Umbilical cord (tissue), 2 donors: Measurements from ENCODE around the gene E2F3. TPM values are rescaled to one million over a fixed set of nuclear protein-coding genes. Genes with fewer than 3 reads are reported as not detected.
"Not testable (repeated sequence)": the region's sequence is repeated elsewhere in the genome, so short reads cannot be mapped to it uniquely, and the experiment has no call there.

Experiments used
- DNase-seq: peaks from one replicate; pipeline ENCODE4 v3.0.0-alpha.2; 2015; ENCODE audit warnings: low spot score
- total RNA-seq: library from RNA; depleted of rRNA; stranded (reverse); fragments of >200 nt; gene quantifications from one replicate; pipeline ENCODE4 v1.2.3, GENCODE V29; 2014; ENCODE audit warnings: low replicate concordance; ENCODE audit not compliant: insufficient read depth

E2F3 gene
- total RNA-seq, 1 donor from 2014 or later: 3.1 TPM

GRCh38 chr6:20433929-20434328, 32.2 kb downstream of the E2F3 start:
- no peak for DNase-seq

GRCh38 chr6:20434766-20435165, 33.1 kb downstream of the E2F3 start:
- DNase-seq: no peak

- no peak for DNase-seq
These were observed 35.0 kb downstream of the E2F3 start for GRCh38 chr6:20436719-20437118.

- DNase-seq: no peak
These were observed 36.0 kb downstream of the E2F3 start for GRCh38 chr6:20437639-20438038.

GRCh38 chr6:20438462-20439070, 36.9 kb downstream of the E2F3 start:
- DNase-seq: no peak

- DNase-seq: no peak
These were observed 37.9 kb downstream of the E2F3 start for GRCh38 chr6:20439558-20439957.

GRCh38 chr6:20440296-20440695, 38.6 kb downstream of the E2F3 start:
- no peak for DNase-seq

GRCh38 chr6:20441236-20441635, 39.6 kb downstream of the E2F3 start:
- DNase-seq: no peak

- no peak for DNase-seq
These were observed 40.2 kb downstream of the E2F3 start for GRCh38 chr6:20441921-20442320.

GRCh38 chr6:20444786-20445271, 43.1 kb downstream of the E2F3 start:
- no peak for DNase-seq

- DNase-seq: no peak
These were observed 45.5 kb downstream of the E2F3 start for GRCh38 chr6:20447157-20447556.

- DNase-seq: no peak
These were observed 46.0 kb downstream of the E2F3 start for GRCh38 chr6:20447581-20448132.

GRCh38 chr6:20448828-20449227, 47.1 kb downstream of the E2F3 start:
- no peak for DNase-seq

- no peak for DNase-seq
These were observed 52.6 kb downstream of the E2F3 start for GRCh38 chr6:20454204-20454824.

GRCh38 chr6:20455251-20455940, 53.7 kb downstream of the E2F3 start:
- no peak for DNase-seq

GRCh38 chr6:20458027-20458894, 56.6 kb downstream of the E2F3 start:
- no peak for DNase-seq

- no peak for DNase-seq
These were observed 58.0 kb downstream of the E2F3 start for GRCh38 chr6:20459682-20460081.

- no peak for DNase-seq
These were observed 59.9 kb downstream of the E2F3 start for GRCh38 chr6:20461576-20461975.

GRCh38 chr6:20463396-20463795, 61.7 kb downstream of the E2F3 start:
- DNase-seq: no peak

GRCh38 chr6:20464041-20464440, 62.4 kb downstream of the E2F3 start:
- no peak for DNase-seq

GRCh38 chr6:20464847-20465246, 63.2 kb downstream of the E2F3 start:
- DNase-seq: no peak

GRCh38 chr6:20465616-20466015, 63.9 kb downstream of the E2F3 start:
- not testable (repeated sequence) for DNase-seq
